ENCODE measurements around the gene TEDDM1. TPM values are rescaled to one million over a fixed set of nuclear protein-coding genes. Genes with fewer than 3 reads are reported as not detected.

Gene TEDDM1
- total and polyA plus RNA-seq, 2 donors (not counting 3 experiments of a cell fraction or from before 2014, with no cell fraction given): not detected

DNA sequence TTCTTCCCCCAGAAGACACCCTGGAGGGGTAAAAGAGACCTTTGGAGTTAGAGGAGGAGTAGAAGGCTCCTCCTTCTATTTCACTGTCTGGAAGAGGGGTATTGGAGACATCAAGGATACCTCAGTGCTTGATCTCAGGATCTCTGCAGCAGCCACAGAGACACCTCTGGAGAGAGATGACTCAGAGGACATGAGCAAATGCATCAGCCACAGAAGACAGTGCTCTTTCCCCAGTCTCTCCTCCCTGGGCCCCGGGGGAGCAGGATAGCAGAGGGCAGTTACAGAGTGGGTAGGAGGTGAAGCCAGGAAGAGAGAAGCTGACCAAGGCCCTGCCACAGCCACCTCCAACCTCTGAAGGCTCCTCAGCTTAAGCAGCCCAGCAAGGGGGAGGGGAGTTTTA is 15.3 kb upstream of the TEDDM1 start:
- no peak for FAIRE-seq
- ChIA-PET POLR2A (no interaction called here), CTCF (no interaction called here)
- Histone ChIP-seq H3K9me3 (replicated peaks; ENCODE audit: control insufficient read depth, insufficient read depth, low read length) (no peaks in the 10 kb centered on the region), H3K27me3 (ENCODE audit: control insufficient read depth in 2 of 2, insufficient read depth in 2 of 2, low read length in 2 of 2) (no peaks in the 10 kb centered on the region), H3K4me2 (ENCODE audit: insufficient read depth, low read length) (no peak overlapping the region), H4K20me1 (replicated peaks; ENCODE audit: control insufficient read depth, extremely low read depth, insufficient read depth, low read length) (no peaks in the 10 kb centered on the region), H3K36me3 (ENCODE audit: control insufficient read depth in 2 of 2, extremely low read depth in 1 of 2, insufficient read depth in 2 of 2, low read length in 2 of 2) (no peaks in the 10 kb centered on the region), H3K4me3 (replicated peaks in 1 of 3; ENCODE audit: insufficient read depth in 1 of 3, low read depth in 1 of 3, low read length in 3 of 3) (no peak overlapping the region), H2AFZ (ENCODE audit: low read depth, low read length) (no peak overlapping the region), H3K79me2 (ENCODE audit: control insufficient read depth, insufficient read depth, low read length) (no peaks in the 10 kb centered on the region), H3K27ac (ENCODE audit: insufficient read depth, low read depth, low read length) (no peak overlapping the region), H3K9me1 (replicated peaks; ENCODE audit: control insufficient read depth, extremely low read depth, insufficient read depth, low read length) (no peaks in the 10 kb centered on the region), H3K4me1 (ENCODE audit: control insufficient read depth, extremely low read depth, insufficient read depth, low read length) (no peaks in the 10 kb centered on the region), H3K9ac (replicated peaks; ENCODE audit: extremely low read depth, insufficient read depth, low read length) (no peak overlapping the region)
- intact Hi-C loops (cut with micrococcal nuclease): no loop called here
- no peak for DNase-seq (ENCODE audit: low read depth, low spot score)
- BruUV-seq (replicated peaks): no TSS peak
- no peak for TF ChIP-seq EZH2 (IDR thresholded peaks at IDR 0.05; ENCODE audit: borderline replicate concordance, low read depth, low read length, severe bottlenecking)
- TF ChIP-seq POLR2A (IDR thresholded peaks at IDR 0.05; ENCODE audit: low read depth, low read length): no peak
- TF ChIP-seq CTCF (IDR thresholded peaks at IDR 0.05; ENCODE audit: extremely low read depth in 1 of 2, insufficient read depth in 1 of 2, low read depth in 1 of 2, low read length in 2 of 2): no peak
- TF ChIP-seq MAX (IDR thresholded peaks at IDR 0.05; ENCODE audit: insufficient read depth, insufficient read length): no peak
- no peak for TF ChIP-seq GATA2 (IDR thresholded peaks at IDR 0.05; ENCODE audit: insufficient read depth, insufficient read length, low read depth, low read length)
- no peak for TF ChIP-seq POLR2AphosphoS5 (IDR thresholded peaks at IDR 0.05; ENCODE audit: insufficient read depth, low read depth, low read length)
- TF ChIP-seq JUN (IDR thresholded peaks at IDR 0.05; ENCODE audit: borderline replicate concordance, insufficient read depth, insufficient read length, low read depth): no peak
- TF ChIP-seq FOS (IDR thresholded peaks at IDR 0.05; ENCODE audit: borderline replicate concordance, insufficient read depth, low read length): no peak
- no peak for TF ChIP-seq MYC (IDR thresholded peaks at IDR 0.05; ENCODE audit: low read depth, low read length)
- dilution Hi-C loops (cut with MboI; ENCODE audit: extremely low pct_ligation_motif_present, low sequenced_read_pairs): no loop called here

Data from endothelial cell of umbilical vein (primary cell).